DMS 273 (cell line): ENCODE results near the gene NELFA.

Experiments
- DNase-seq: peaks from one replicate; lab custom pipeline; 2025; ENCODE audit not compliant: unreplicated experiment; lab: John Stamatoyannopoulos, UW

Gene NELFA

DNA sequence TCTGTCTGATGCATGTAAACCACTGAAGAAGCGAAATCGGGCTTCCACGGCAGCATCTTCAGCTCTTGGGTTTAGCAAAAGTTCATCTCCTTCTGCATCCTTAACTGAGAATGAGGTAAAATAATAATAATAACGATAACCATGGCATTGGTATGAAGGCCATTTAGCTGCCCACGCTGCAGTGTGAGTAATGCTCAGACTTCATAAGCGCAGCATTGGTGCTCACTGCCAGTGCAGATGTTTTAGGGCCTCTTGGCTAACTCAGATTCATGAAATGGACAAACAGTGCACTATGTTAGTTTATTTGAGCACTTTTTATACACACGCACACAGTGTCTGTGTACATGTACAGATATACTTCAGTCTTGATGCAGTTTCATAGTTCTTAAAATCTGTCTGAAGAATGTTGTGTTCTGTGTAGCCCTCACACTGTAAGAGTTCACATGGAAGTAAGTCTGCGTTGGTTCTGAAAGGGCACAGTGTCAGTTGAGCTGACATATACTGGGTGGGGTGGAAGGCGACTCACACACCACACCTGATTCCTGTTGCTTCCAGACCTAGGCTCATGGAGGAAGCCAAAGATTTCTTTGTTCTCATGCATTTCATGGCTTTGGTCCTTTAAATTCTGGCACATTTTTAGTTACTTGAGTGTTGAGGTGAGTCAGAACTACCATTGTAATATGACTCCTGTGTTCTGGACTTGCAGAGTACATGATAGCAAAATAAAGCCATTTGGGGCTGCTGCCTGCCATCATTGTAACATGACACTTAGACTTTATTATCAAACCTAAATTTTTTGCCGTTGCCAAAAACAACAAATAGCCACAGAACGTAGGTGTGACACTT, 68.9 kb downstream of the NELFA start:
- DNase-seq = peak; percentile 26

DNA sequence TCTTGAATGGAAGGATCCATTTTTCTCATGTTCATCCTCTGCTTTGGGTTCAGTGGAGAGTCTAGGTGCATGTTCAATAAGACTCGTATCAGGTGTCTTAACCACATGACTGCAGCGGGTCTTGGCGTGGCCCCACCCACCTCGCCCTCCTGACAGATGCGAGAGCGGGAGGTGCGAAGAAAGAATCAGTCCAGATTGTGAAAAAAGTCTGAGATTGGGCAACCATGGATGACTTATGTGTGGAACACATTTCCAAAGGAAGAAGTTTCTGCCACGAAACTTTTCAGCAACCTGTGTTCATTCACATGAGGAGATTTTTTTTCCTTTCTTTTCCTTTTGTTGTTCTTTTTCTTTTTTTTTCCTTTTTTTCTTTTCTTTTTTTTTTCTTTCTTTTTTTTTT, 70.7 kb downstream of the NELFA start:
- DNase-seq = no peak

DNA sequence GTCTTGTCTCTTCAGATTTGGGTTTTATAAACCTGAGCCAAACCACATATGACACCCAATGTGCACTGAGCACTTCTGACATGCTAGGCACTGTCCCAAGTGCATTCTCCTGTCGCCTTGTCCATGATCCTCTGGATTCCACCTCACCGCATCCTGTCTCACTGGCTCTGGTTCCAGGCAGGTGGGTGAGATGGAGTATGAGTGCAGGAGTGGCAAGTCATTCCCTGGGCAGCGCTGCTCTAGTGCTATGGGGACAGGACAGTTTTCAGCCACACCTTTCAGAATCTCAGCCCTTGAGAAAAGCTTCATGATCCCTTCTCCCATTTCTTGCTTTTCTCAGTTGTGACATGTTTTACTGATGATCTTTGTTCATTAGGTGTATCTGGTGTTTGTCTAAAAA, 71.2 kb downstream of the NELFA start:
- no peak for DNase-seq

DNA sequence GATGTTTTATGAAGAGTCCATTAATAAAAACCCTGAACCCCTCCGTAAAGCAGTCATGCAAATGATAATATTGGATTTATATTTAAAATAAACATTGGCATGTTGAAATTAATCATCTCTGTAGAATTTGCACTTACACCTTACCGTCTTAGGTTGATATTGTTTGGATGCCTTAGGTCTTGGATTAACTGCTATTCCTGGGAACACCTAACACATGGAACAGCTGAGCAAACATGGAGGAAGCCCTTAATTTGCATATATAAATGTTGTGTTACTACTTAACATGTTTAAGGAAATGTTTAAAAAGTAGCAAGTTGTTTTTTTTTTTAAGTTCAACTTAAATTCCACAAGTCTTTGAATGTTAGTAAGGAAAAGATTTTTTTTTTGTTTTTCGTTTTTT, 75.1 kb downstream of the NELFA start:
- no peak for DNase-seq

DNA sequence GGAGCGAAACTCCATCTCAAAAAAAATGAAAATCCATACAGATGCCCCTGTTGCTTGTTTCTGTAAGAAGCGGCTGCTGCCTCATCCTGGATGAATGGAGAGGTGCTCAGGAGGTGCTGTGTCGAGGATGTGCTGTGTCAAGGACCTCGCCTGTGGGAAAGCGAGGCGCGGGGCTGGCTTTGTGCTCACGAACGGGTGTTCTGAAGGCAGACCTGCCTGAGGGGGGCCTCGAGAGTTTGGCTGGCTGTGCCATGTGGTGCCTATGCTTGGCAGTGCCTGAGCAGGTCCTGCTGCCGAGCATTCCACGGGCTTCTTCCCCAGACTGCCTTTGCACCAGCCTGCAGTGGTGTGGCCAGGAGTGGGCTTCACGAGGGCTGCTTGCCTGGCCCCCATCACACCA, 76.0 kb downstream of the NELFA start:
- no peak for DNase-seq
